PC-3 (cell line): Measurements from ENCODE around the gene APC.

Experiments
- CTCF ChIP-seq: fragments of 300-600 bp; sonication (generic); conservative IDR thresholded peaks from 2 replicates; pipeline ENCODE4 v1.5.1; 2017; ENCODE audit warnings: antibody characterized with exemption, low read depth, mild to moderate bottlenecking, low read length
- EZH2 ChIP-seq: fragments of 300-600 bp; sonication (generic); IDR thresholded peaks from one replicate; pipeline ENCODE4 v1.6.1; 2017; ENCODE audit warnings: antibody characterized with exemption, mild to moderate bottlenecking, low read length; ENCODE audit not compliant: unreplicated experiment
- EZH2phosphoT487 ChIP-seq: fragments of 300-600 bp; sonication (generic); IDR thresholded peaks from 2 replicates; pipeline ENCODE4 v1.6.1; 2018; ENCODE audit warnings: mild to moderate bottlenecking, antibody characterized with exemption, low read length, borderline replicate concordance

- TF ChIP-seq CTCF: no peak
- TF ChIP-seq EZH2: no peak
- TF ChIP-seq EZH2phosphoT487: no peak
Observed at GRCh38 chr5:112812549-112812948, 74.9 kb downstream of the APC start.
